Measurements from ENCODE around the gene KCNA4. TPM values are rescaled to one million over a fixed set of nuclear protein-coding genes. Genes with fewer than 3 reads are reported as not detected.

KCNA4 gene
- total and polyA plus RNA-seq, 2 of the 4 experiments (the other 2 are of a cell fraction): not detected

DNA sequence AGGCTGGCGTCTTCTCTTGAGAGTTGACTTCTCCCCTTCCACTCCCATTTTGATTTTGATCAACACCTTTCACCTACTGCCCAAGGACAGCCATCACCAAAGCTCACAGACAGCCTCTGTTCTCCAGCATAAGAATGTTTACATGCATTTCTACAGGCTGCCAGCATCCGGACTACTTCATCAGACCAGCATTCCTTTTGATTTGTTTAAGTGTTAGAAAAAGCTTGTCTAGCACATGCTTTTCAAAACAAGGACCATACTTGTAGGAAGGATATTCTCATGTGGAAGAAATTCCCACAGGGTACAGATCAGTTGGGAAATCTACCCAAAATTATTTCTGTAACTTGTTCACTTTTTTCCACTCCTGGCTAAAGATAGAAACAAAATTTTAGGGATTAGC, 6.2 kb upstream of the KCNA4 start:
- Histone ChIP-seq H2AFZ (replicated peaks; ENCODE audit: low read length, poor library complexity) (no peak overlapping the region), H3K4me1 (ENCODE audit: control insufficient read depth, insufficient read depth, low read length) (no peaks in the 10 kb centered on the region), H3K9me3 (ENCODE audit: control insufficient read depth, insufficient read depth, low read length) (no peaks in the 10 kb centered on the region), H2AK5ac (ENCODE audit: low read depth, low read length) (no peak overlapping the region), H4K20me1 (ENCODE audit: insufficient read depth, low read length) (no peaks in the 10 kb centered on the region), H3K27me3 (ENCODE audit: control insufficient read depth, insufficient read depth, low read length) (peaks cover 3% of the 10 kb centered on the region), H2BK120ac (ENCODE audit: low read depth, low read length) (no peak overlapping the region), H3K9ac (ENCODE audit: low read depth, low read length) (no peak overlapping the region), H3K4me3 (ENCODE audit: insufficient read depth, low read depth, low read length) (no peak overlapping the region), H2BK15ac (ENCODE audit: low read depth, low read length) (no peak overlapping the region), H2BK20ac (ENCODE audit: low read depth, low read length) (no peak overlapping the region), H3K18ac (ENCODE audit: low read depth, low read length) (no peak overlapping the region), H3K27ac (ENCODE audit: insufficient read depth, low read length) (no peak overlapping the region), H3K79me1 (ENCODE audit: low read depth in 1 of 2, low read length in 2 of 2) (no peaks in the 10 kb centered on the region), H3K9me1 (ENCODE audit: insufficient read depth, low read length) (no peaks in the 10 kb centered on the region), H4K5ac (ENCODE audit: low read depth, low read length) (no peak overlapping the region), H3K4ac (ENCODE audit: low read depth, low read length) (no peak overlapping the region), H4K91ac (ENCODE audit: insufficient read depth, low read depth, low read length) (no peak overlapping the region), H3K56ac (ENCODE audit: extremely low read depth, insufficient read depth, low read length) (no peak overlapping the region), H3K14ac (replicated peaks; ENCODE audit: low read depth, low read length) (no peak overlapping the region), H2BK5ac (ENCODE audit: low read depth, low read length, poor library complexity, severe bottlenecking) (no peak overlapping the region), H2AK9ac (replicated peaks; ENCODE audit: low read depth, low read length, poor library complexity) (no peak overlapping the region), H3K23ac (ENCODE audit: low read depth, low read length) (no peak overlapping the region), H3K4me2 (ENCODE audit: low read depth, low read length) (no peak overlapping the region), H4K8ac (ENCODE audit: low read depth in 2 of 2, low read length in 2 of 2) (no peak overlapping the region), H3K36me3 (ENCODE audit: control insufficient read depth, insufficient read depth, low read length) (no peaks in the 10 kb centered on the region)
- BruUV-seq (replicated peaks): no TSS peak
- in situ Hi-C loops (cut with MboI; ENCODE audit: low sequenced_read_pairs) (no loop called here), intact Hi-C loops (cut with micrococcal nuclease) (no loop called here), dilution Hi-C loops (cut with HindIII; ENCODE audit: low sequenced_read_pairs, unreplicated experiment) (no loop called here)
- ATAC-seq (ENCODE audit: low read depth) (no peak), DNase-seq (no peak)
- ChIA-PET POLR2A (ENCODE audit: unreplicated experiment) (no interaction called here), CTCF (no interaction called here)
- no peak for TF ChIP-seq CEBPB (IDR thresholded peaks at IDR 0.05; ENCODE audit: low read depth, low read length)
- TF ChIP-seq MXI1 (IDR thresholded peaks at IDR 0.05; ENCODE audit: borderline replicate concordance, low read depth, low read length): no peak
- no peak for TF ChIP-seq USF2 (IDR thresholded peaks at IDR 0.05; ENCODE audit: low read depth, low read length)
- TF ChIP-seq POLR2A (IDR thresholded peaks at IDR 0.05; ENCODE audit: low read depth, low read length): no peak
- no peak for TF ChIP-seq MAFK (IDR thresholded peaks at IDR 0.05; ENCODE audit: low read depth, low read length)
- TF ChIP-seq CHD1 (IDR thresholded peaks at IDR 0.05; ENCODE audit: low read depth, low read length): no peak
- no peak for TF ChIP-seq BHLHE40 (IDR thresholded peaks at IDR 0.05; ENCODE audit: low read depth, low read length)
- TF ChIP-seq, protein P1, sequence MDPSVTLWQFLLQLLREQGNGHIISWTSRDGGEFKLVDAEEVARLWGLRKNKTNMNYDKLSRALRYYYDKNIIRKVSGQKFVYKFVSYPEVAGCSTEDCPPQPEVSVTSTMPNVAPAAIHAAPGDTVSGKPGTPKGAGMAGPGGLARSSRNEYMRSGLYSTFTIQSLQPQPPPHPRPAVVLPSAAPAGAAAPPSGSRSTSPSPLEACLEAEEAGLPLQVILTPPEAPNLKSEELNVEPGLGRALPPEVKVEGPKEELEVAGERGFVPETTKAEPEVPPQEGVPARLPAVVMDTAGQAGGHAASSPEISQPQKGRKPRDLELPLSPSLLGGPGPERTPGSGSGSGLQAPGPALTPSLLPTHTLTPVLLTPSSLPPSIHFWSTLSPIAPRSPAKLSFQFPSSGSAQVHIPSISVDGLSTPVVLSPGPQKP (IDR thresholded peaks at IDR 0.05; ENCODE audit: borderline replicate concordance, low read depth, low read length): no peak
- no peak for TF ChIP-seq MAZ (IDR thresholded peaks at IDR 0.05; ENCODE audit: borderline replicate concordance, low read depth, low read length)
- no peak for TF ChIP-seq RCOR1 (IDR thresholded peaks at IDR 0.05; ENCODE audit: insufficient replicate concordance, low read length)
- no peak for TF ChIP-seq RAD21 (IDR thresholded peaks at IDR 0.05; ENCODE audit: low read length)
- no peak for TF ChIP-seq NFE2L2 (IDR thresholded peaks at IDR 0.05; ENCODE audit: low read depth, low read length)
- TF ChIP-seq FOS (IDR thresholded peaks at IDR 0.05; ENCODE audit: low read depth, low read length): no peak
- no peak for TF ChIP-seq SMC3 (IDR thresholded peaks at IDR 0.05; ENCODE audit: low read depth, low read length)
- TF ChIP-seq CTCF (conservative IDR thresholded peaks at IDR 0.05; ENCODE audit: low read depth, low read length): no peak
- TF ChIP-seq RFX5 (IDR thresholded peaks at IDR 0.05; ENCODE audit: low read depth, low read length): no peak
- 20% methylated on average over 1 of the region's 2 CpGs; no CpG with 5 or more reads in 1 of the 2 experiments for WGBS, 2 experiments (ENCODE audit: extremely low coverage in 2 of 2, insufficient read length in 1 of 2)

Measured in IMR-90 (cell line).